HepG2 (cell line): ENCODE measurements around the gene SNRPD3. TPM values are rescaled to one million over a fixed set of nuclear protein-coding genes. Genes with fewer than 3 reads are reported as not detected.
A peak's percentile ranks its signal among the peaks of the same experiment; 100 is the strongest.

Source experiments
- ARNTL ChIP-seq: sonication (generic); formaldehyde crosslinking; IDR thresholded peaks from 2 replicates; pipeline ENCODE4 v1.4.0; 2020; ENCODE audit warnings: mild to moderate bottlenecking, missing genetic modification reagents
- CHD2 ChIP-seq: IDR thresholded peaks from 2 replicates; pipeline ENCODE4 v1.6.1; 2011; ENCODE audit warnings: low read depth, low read length, improper control_type of control experiment
- E2F1 ChIP-seq: sonication (generic); formaldehyde crosslinking; IDR thresholded peaks from 2 replicates; pipeline ENCODE4 v1.5.0; 2020; ENCODE audit warnings: missing genetic modification reagents
- HNRNPL ChIP-seq: fragments of 200-400 bp; formaldehyde crosslinking; IDR thresholded peaks from 2 replicates; pipeline ENCODE4 v1.6.1; 2017; ENCODE audit warnings: mild to moderate bottlenecking, low read depth, low read length
- ZNF629 ChIP-seq: sonication (generic); formaldehyde crosslinking; conservative IDR thresholded peaks from 2 replicates; pipeline ENCODE4 v1.5.0; 2020; ENCODE audit warnings: missing genetic modification reagents
- ZNF766 ChIP-seq: sonication (generic); formaldehyde crosslinking; IDR thresholded peaks from 2 replicates; pipeline ENCODE4 v1.5.0; 2020; ENCODE audit warnings: missing genetic modification reagents, borderline replicate concordance
- polyA plus RNA-seq, 8 experiments: library from polyadenylated mRNA; depleted of rRNA in 3 of 8; stranded (reverse) in 7 of 8; unstranded in 1 of 8; fragments of >200 nt; fragmentation: Illumina TruSeq in 4 of 8; extraction: Trizol in 4 of 8; gene quantifications; 2 replicates each; pipeline versions ENCODE4 v1.2.1 to v1.2.3, GENCODE V29; 2011 to 2016; ENCODE audit warnings: low read depth in 4 of 8, missing spikeins in 1 of 8, mixed read lengths in 1 of 8; ENCODE audit not compliant: insufficient read depth in 1 of 8
- total RNA-seq, 5 experiments: library from RNA; depleted of rRNA; stranded (reverse); fragments of >200 nt; fragmentation: Illumina TruSeq; extraction: Trizol; gene quantifications; 2 replicates each; pipeline ENCODE4 v1.2.3, GENCODE V29; 2016; ENCODE audit warnings: low read depth in 1 of 5
- TF ChIP-seq, protein P1 (sequence below): sonication (generic); formaldehyde crosslinking; IDR thresholded peaks from 2 replicates; pipeline ENCODE4 v1.5.0; 2020; ENCODE audit warnings: missing genetic modification reagents
- TF ChIP-seq, protein P2 (sequence below): sonication (generic); formaldehyde crosslinking; IDR thresholded peaks from 2 replicates; pipeline ENCODE4 v1.8.0; 2022; ENCODE audit warnings: mild to moderate bottlenecking, missing genetic modification reagents, moderate library complexity
- TF ChIP-seq, protein P3 (sequence below): sonication (generic); formaldehyde crosslinking; IDR thresholded peaks from 2 replicates; pipeline ENCODE4 v1.5.0; 2020; ENCODE audit warnings: mild to moderate bottlenecking, missing genetic modification reagents, borderline replicate concordance
- TF ChIP-seq, protein P4 (sequence below): sonication (generic); formaldehyde crosslinking; IDR thresholded peaks from 2 replicates; pipeline ENCODE4 v1.5.1; 2020; ENCODE audit warnings: mild to moderate bottlenecking, missing genetic modification reagents

The SNRPD3 gene
- total and polyA plus RNA-seq, 2 of the 13 experiments (the other 11 are each of a cell fraction or from before 2014, with no cell fraction given): 110 to 209 TPM

- no peak for TF ChIP-seq ZNF629
- TF ChIP-seq, protein P1, sequence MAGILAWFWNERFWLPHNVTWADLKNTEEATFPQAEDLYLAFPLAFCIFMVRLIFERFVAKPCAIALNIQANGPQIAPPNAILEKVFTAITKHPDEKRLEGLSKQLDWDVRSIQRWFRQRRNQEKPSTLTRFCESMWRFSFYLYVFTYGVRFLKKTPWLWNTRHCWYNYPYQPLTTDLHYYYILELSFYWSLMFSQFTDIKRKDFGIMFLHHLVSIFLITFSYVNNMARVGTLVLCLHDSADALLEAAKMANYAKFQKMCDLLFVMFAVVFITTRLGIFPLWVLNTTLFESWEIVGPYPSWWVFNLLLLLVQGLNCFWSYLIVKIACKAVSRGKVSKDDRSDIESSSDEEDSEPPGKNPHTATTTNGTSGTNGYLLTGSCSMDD (CRISPR knock-in tag): no peak
- TF ChIP-seq ARNTL (CRISPR knock-in tag): peak; percentile 58
- TF ChIP-seq, protein P2, sequence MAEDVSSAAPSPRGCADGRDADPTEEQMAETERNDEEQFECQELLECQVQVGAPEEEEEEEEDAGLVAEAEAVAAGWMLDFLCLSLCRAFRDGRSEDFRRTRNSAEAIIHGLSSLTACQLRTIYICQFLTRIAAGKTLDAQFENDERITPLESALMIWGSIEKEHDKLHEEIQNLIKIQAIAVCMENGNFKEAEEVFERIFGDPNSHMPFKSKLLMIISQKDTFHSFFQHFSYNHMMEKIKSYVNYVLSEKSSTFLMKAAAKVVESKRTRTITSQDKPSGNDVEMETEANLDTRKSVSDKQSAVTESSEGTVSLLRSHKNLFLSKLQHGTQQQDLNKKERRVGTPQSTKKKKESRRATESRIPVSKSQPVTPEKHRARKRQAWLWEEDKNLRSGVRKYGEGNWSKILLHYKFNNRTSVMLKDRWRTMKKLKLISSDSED: no peak
- TF ChIP-seq, protein P3, sequence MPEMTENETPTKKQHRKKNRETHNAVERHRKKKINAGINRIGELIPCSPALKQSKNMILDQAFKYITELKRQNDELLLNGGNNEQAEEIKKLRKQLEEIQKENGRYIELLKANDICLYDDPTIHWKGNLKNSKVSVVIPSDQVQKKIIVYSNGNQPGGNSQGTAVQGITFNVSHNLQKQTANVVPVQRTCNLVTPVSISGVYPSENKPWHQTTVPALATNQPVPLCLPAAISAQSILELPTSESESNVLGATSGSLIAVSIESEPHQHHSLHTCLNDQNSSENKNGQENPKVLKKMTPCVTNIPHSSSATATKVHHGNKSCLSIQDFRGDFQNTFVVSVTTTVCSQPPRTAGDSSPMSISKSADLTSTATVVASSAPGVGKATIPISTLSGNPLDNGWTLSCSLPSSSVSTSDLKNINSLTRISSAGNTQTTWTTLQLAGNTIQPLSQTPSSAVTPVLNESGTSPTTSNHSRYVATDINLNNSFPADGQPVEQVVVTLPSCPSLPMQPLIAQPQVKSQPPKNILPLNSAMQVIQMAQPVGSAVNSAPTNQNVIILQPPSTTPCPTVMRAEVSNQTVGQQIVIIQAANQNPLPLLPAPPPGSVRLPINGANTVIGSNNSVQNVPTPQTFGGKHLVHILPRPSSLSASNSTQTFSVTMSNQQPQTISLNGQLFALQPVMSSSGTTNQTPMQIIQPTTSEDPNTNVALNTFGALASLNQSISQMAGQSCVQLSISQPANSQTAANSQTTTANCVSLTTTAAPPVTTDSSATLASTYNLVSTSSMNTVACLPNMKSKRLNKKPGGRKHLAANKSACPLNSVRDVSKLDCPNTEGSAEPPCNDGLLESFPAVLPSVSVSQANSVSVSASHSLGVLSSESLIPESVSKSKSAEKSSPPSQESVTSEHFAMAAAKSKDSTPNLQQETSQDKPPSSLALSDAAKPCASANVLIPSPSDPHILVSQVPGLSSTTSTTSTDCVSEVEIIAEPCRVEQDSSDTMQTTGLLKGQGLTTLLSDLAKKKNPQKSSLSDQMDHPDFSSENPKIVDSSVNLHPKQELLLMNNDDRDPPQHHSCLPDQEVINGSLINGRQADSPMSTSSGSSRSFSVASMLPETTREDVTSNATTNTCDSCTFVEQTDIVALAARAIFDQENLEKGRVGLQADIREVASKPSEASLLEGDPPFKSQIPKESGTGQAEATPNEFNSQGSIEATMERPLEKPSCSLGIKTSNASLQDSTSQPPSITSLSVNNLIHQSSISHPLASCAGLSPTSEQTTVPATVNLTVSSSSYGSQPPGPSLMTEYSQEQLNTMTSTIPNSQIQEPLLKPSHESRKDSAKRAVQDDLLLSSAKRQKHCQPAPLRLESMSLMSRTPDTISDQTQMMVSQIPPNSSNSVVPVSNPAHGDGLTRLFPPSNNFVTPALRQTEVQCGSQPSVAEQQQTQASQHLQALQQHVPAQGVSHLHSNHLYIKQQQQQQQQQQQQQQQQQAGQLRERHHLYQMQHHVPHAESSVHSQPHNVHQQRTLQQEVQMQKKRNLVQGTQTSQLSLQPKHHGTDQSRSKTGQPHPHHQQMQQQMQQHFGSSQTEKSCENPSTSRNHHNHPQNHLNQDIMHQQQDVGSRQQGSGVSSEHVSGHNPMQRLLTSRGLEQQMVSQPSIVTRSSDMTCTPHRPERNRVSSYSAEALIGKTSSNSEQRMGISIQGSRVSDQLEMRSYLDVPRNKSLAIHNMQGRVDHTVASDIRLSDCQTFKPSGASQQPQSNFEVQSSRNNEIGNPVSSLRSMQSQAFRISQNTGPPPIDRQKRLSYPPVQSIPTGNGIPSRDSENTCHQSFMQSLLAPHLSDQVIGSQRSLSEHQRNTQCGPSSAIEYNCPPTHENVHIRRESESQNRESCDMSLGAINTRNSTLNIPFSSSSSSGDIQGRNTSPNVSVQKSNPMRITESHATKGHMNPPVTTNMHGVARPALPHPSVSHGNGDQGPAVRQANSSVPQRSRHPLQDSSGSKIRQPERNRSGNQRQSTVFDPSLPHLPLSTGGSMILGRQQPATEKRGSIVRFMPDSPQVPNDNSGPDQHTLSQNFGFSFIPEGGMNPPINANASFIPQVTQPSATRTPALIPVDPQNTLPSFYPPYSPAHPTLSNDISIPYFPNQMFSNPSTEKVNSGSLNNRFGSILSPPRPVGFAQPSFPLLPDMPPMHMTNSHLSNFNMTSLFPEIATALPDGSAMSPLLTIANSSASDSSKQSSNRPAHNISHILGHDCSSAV: no peak
- TF ChIP-seq HNRNPL: 0 out of 2 replicates have a peak, but pooled peaks have one; percentile 51
- TF ChIP-seq ZNF766 (CRISPR knock-in tag): peak; percentile 34; the same call in 1 of the 2 replicates
- TF ChIP-seq E2F1: no peak
- TF ChIP-seq CHD2: no peak
- TF ChIP-seq, protein P4, sequence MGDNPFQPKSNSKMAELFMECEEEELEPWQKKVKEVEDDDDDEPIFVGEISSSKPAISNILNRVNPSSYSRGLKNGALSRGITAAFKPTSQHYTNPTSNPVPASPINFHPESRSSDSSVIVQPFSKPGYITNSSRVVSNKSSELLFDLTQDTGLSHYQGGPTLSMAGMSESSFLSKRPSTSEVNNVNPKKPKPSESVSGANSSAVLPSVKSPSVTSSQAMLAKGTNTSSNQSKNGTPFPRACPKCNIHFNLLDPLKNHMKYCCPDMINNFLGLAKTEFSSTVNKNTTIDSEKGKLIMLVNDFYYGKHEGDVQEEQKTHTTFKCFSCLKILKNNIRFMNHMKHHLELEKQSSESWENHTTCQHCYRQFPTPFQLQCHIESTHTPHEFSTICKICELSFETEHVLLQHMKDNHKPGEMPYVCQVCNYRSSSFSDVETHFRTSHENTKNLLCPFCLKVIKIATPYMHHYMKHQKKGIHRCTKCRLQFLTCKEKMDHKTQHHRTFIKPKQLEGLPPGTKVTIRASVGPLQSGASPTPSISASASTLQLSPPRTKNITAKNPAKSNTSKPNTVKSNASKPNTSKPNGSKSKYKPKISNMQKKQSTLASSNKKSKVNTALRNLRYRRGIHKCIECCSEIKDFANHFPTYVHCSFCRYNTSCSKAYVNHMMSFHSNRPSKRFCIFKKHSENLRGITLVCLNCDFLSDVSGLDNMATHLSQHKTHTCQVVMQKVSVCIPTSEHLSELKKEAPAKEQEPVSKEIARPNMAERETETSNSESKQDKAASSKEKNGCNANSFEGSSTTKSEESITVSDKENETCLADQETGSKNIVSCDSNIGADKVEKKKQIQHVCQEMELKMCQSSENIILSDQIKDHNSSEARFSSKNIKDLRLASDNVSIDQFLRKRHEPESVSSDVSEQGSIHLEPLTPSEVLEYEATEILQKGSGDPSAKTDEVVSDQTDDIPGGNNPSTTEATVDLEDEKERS (CRISPR knock-in tag): no peak
These were observed 27.7 kb downstream of the SNRPD3 start (continued) for GRCh38 chr22:24583221-24584165.
